Keratinocyte (primary cell): ENCODE measurements around the gene MBNL3.

Source experiments
- CTCF ChIP-seq, 3 experiments: IDR thresholded peaks in 1 of 3; conservative IDR thresholded peaks in 1 of 3; optimal IDR thresholded peaks in 1 of 3; 2 replicates in 2 of 3; 3 replicates in 1 of 3; pipeline versions ENCODE3 to v1.5.1; 2011; ENCODE audit warnings: low read length in 3 of 3, mild to moderate bottlenecking in 3 of 3, moderate library complexity in 2 of 3, control low read depth in 1 of 3, inconsistent platforms in 1 of 3; ENCODE audit not compliant: insufficient read depth in 2 of 3; ENCODE audit errors: extremely low read depth in 1 of 3
- EZH2 ChIP-seq: IDR thresholded peaks from one replicate; pipeline ENCODE4 v1.6.1; 2012; ENCODE audit warnings: inconsistent platforms, mild to moderate bottlenecking, low read length, moderate library complexity

- no peak for TF ChIP-seq CTCF (optimal IDR thresholded peaks at IDR 0.05 in 1 of 3, IDR thresholded peaks at IDR 0.05 in 1 of 3, conservative IDR thresholded peaks at IDR 0.05 in 1 of 3; ENCODE audit: extremely low read depth in 1 of 3, insufficient read depth in 2 of 3, low read length in 3 of 3)
- no peak for TF ChIP-seq EZH2
Observed at GRCh38 chrX:132483951-132484350, 4.9 kb downstream of the MBNL3 start.
